ENCODE data around the gene ZNF384. TPM values are rescaled to one million over a fixed set of nuclear protein-coding genes. Genes with fewer than 3 reads are reported as not detected.

ZNF384 gene
- total RNA-seq (2021; fragmentation: NEBNext Ultra II Directional; extraction: Animal tissue kit (Norgen Biotek cat#: 25700)), result 59.6 and 60.1 TPM in 2 replicates
- 59.0 and 75.1 TPM in 2 replicates for polyA plus RNA-seq (2011; rRNA removed)
- 66.7 TPM for polyA plus RNA-seq (2011; cell fraction: cytosol; rRNA removed)
- 138 TPM for polyA plus RNA-seq (2011; cell fraction: nucleus; rRNA removed)
- polyA plus RNA-seq (2012, experiment 1 of 2), result 64.4 to 74.8 TPM (median 69.2 TPM) in 4 replicates
- 30.4 TPM for polyA plus RNA-seq (2012, experiment 2 of 2)
- 47.8 TPM for polyA plus RNA-seq (2013, experiment 1 of 2)
- polyA plus RNA-seq (2013, experiment 2 of 2), result 45.3 TPM
- 69.0 and 70.2 TPM in 2 replicates for polyA minus RNA-seq (2011; rRNA and poly(A)+ RNA removed)
- polyA minus RNA-seq (2011; cell fraction: cytosol; rRNA and poly(A)+ RNA removed), result 39.0 TPM
- 71.1 TPM for polyA minus RNA-seq (2011; cell fraction: nucleus; rRNA and poly(A)+ RNA removed)
- long read RNA-seq, experiment 1, partial matches to known transcripts, result 11 of 26 reads
- long read RNA-seq, experiment 1, other reads (novel, unspliced or antisense), result 14 of 26 reads
- long read RNA-seq, experiment 2, partial matches to known transcripts, result 3 of 13 reads
- long read RNA-seq, experiment 2, other reads (novel, unspliced or antisense), result 10 of 13 reads

GRCh38 chr12:6688999-6689882 is at the start of gene ZNF384:
ZNF384 (minus strand) TSS chr12:6689375; CDS start chr12:6679520, 9,855 bp downstream.
- Histone ChIP-seq H2BK5ac (ENCODE audit: low read depth, low read length) (peak within 1 kb of the TSS; percentile 94; the same call in 1 of the 2 replicates), H2BK12ac (ENCODE audit: low read depth, low read length) (peak within 1 kb of the TSS; percentile 69; the same call in 1 of the 2 replicates), H3K9ac (replicated peaks in 1 of 4; ENCODE audit: extremely low read depth in 1 of 4, low read depth in 3 of 4, low read length in 3 of 4) (peak within 1 kb of the TSS; percentile 84 to 93 (median 90)), H3K36me3 (ENCODE audit: control insufficient read depth in 2 of 4, insufficient read depth in 4 of 4, low read length in 3 of 4) (no peaks in the 10 kb centered on the region), H4K5ac (ENCODE audit: insufficient read length, low read depth, low read length) (peak within 1 kb of the TSS; percentile 75), H4K8ac (ENCODE audit: extremely low read depth, insufficient read depth, low read length) (peak within 1 kb of the TSS; percentile 95), H2AK5ac (ENCODE audit: low read depth, low read length) (peak within 1 kb of the TSS; percentile 68; the same call in 1 of the 2 replicates), H2BK20ac (ENCODE audit: low read length) (no peak within 1 kb of the TSS), H3K18ac (ENCODE audit: extremely low read depth, low read length) (peak within 1 kb of the TSS; percentile 97; the same call in 1 of the 2 replicates), H3K4ac (replicated peaks; ENCODE audit: insufficient read length, low read depth, low read length) (peak within 1 kb of the TSS; percentile 76), H3K4me1 (replicated peaks in 1 of 4; ENCODE audit: control insufficient read depth in 3 of 4, insufficient read depth in 4 of 4, low read length in 3 of 4) (peaks cover 0 to 9% (median 7%) of the 10 kb centered on the region in 4 experiments; a peak in 6 of 7 replicates), H3K23ac (ENCODE audit: insufficient read length) (no peak within 1 kb of the TSS), H3K27ac (ENCODE audit: low read depth, low read length) (peak within 1 kb of the TSS; percentile 90), H3K79me1 (ENCODE audit: low read depth, low read length) (peaks cover 16% of the 10 kb centered on the region), H3K4me2 (ENCODE audit: insufficient read depth in 1 of 2, low read depth in 2 of 2, low read length in 2 of 2) (peak within 1 kb of the TSS; percentile 98 to 99), H3K56ac (replicated peaks; ENCODE audit: insufficient read length, low read depth, low read length) (peak within 1 kb of the TSS; percentile 92), H2BK15ac (ENCODE audit: low read length) (peak within 1 kb of the TSS; percentile 73; the same call in 1 of the 2 replicates), H2AFZ (ENCODE audit: low read length) (no peak within 1 kb of the TSS), H3K9me3 (ENCODE audit: insufficient read depth in 2 of 2, low read depth in 1 of 2, low read length in 1 of 2) (no peaks in the 10 kb centered on the region), H3K27me3 (replicated peaks in 1 of 4; ENCODE audit: control insufficient read depth in 3 of 4, extremely low read depth in 1 of 4, insufficient read depth in 3 of 4, low read length in 3 of 4) (no peaks in the 10 kb centered on the region), H2BK120ac (replicated peaks; ENCODE audit: low read depth, low read length) (peak within 1 kb of the TSS; percentile 81), H4K91ac (replicated peaks; ENCODE audit: insufficient read length, low read length) (peak within 1 kb of the TSS; percentile 95), H3K14ac (ENCODE audit: insufficient read length) (peak within 1 kb of the TSS; percentile 73), H4K20me1 (replicated peaks in 1 of 2; ENCODE audit: control insufficient read depth in 1 of 2, insufficient read depth in 2 of 2, low read length in 2 of 2) (peaks cover 0 to 2% of the 10 kb centered on the region in 2 experiments), H3K79me2 (ENCODE audit: control insufficient read depth in 1 of 2, insufficient read depth in 2 of 2, low read length in 2 of 2) (peaks cover 13 to 45% of the 10 kb centered on the region in 2 experiments), H3K23me2 (ENCODE audit: low read depth, low read length) (peaks cover 11% of the 10 kb centered on the region), H3K4me3 (ENCODE audit: extremely low read depth in 1 of 4, insufficient read depth in 2 of 4, low read depth in 3 of 4, low read length in 4 of 4) (peak within 1 kb of the TSS; percentile 78 to 96 (median 88))
- POLR2A ChIA-PET (ENCODE audit: partially characterized antibody), result interaction anchor here (0.6 to 6.5 kb wide), 37 partner anchors 8 to 256 kb away, joined by 3 to 72 read pairs (median 5); partner anchors contain the start of genes COPS7A, GAPDH, ING4 and MLF2
- peak; percentile 89 to 97 for DNase-seq (ENCODE audit: low read depth in 1 of 2, low spot score in 2 of 2)
- peak; percentile 72 for FAIRE-seq
- CTCF ChIA-PET (ENCODE audit: partially characterized antibody), result interaction anchor here (0.6 to 7.7 kb wide), 17 partner anchors 10 to 679 kb away, joined by 3 to 55 read pairs (median 4); partner anchors contain the start of genes ACRBP, COPS7A, MLF2 and NOP2
- WGBS, 2 experiments (ENCODE audit: extremely low coverage in 1 of 2, insufficient coverage in 1 of 2, insufficient read length in 1 of 2, insufficient replicate concordance in 2 of 2, low coverage in 1 of 2, low lambda C conversion rate in 2 of 2, missing lambda C conversion rate in 1 of 2), result 2% methylated on average over 29 of the region's 72 CpGs; no CpG with 5 or more reads in 1 of the 2 experiments
- TF ChIP-seq RNF2 (IDR thresholded peaks at IDR 0.05; ENCODE audit: borderline replicate concordance, low read depth, low read length, missing control alignments, poor library complexity, severe bottlenecking) (no peak), CEBPB (IDR thresholded peaks at IDR 0.05; ENCODE audit: low read depth, low read length) (no peak), KDM4A (IDR thresholded peaks at IDR 0.05; ENCODE audit: low read depth, low read length, severe bottlenecking) (peak; percentile 53), EP300 (IDR thresholded peaks at IDR 0.05; ENCODE audit: borderline replicate concordance in 1 of 2, low read depth in 2 of 2, low read length in 2 of 2) (peak in 1 of 2 experiments; percentile 62; a peak in 1 of 3 replicates), POLR2AphosphoS5 (IDR thresholded peaks at IDR 0.05; ENCODE audit: low read depth, low read length) (no peak; the same call in none of the 2 replicates), MAX (IDR thresholded peaks at IDR 0.05) (peak; percentile 76)

All from H1 (cell line).